HepG2 (cell line): ENCODE measurements around the gene PRIMPOL. TPM values are rescaled to one million over a fixed set of nuclear protein-coding genes. Genes with fewer than 3 reads are reported as not detected.

Experiments used
- ATF7-NPFF ChIP-seq: sonication (generic); formaldehyde crosslinking; IDR thresholded peaks from 2 replicates; pipeline ENCODE4 v1.8.1; 2023; ENCODE audit warnings: mild to moderate bottlenecking, low read depth, missing genetic modification reagents, moderate library complexity
- CAMTA2 ChIP-seq: sonication (generic); formaldehyde crosslinking; IDR thresholded peaks from 2 replicates; pipeline ENCODE4 v1.4.0; 2020; ENCODE audit warnings: mild to moderate bottlenecking, missing genetic modification reagents, borderline replicate concordance
- FOSL2 ChIP-seq: sonication (generic); formaldehyde crosslinking; IDR thresholded peaks from 2 replicates; pipeline ENCODE4 v1.4.0; 2020; ENCODE audit warnings: missing genetic modification reagents
- FOXA1 ChIP-seq, 2 experiments: fragments of 450-650 bp in 1 of 2; sonication (generic) in 1 of 2; formaldehyde crosslinking in 1 of 2; IDR thresholded peaks; 2 replicates each; pipeline versions ENCODE4 v1.4.0 to v1.6.1; 2016 to 2020; ENCODE audit warnings: missing genetic modification reagents in 1 of 2
- FOXP1 ChIP-seq, 2 experiments: fragments of 450-650 bp in 1 of 2; IDR thresholded peaks; 2 replicates each; pipeline ENCODE4 v1.6.1; 2017 to 2018; ENCODE audit warnings: antibody characterized with exemption in 1 of 2
- GMEB1 ChIP-seq: sonication (generic); formaldehyde crosslinking; IDR thresholded peaks from 2 replicates; pipeline ENCODE4 v1.5.1; 2020; ENCODE audit warnings: missing genetic modification reagents, mild to moderate bottlenecking, borderline replicate concordance
- HIVEP1 ChIP-seq: sonication (generic); formaldehyde crosslinking; IDR thresholded peaks from 2 replicates; pipeline ENCODE4 v1.4.0; 2020; ENCODE audit warnings: mild to moderate bottlenecking, missing genetic modification reagents
- HOXA7 ChIP-seq: sonication (generic); formaldehyde crosslinking; IDR thresholded peaks from 2 replicates; pipeline ENCODE4 v1.8.1; 2022; ENCODE audit warnings: mild to moderate bottlenecking, missing genetic modification reagents, moderate library complexity
- NFE2 ChIP-seq: sonication (generic); formaldehyde crosslinking; IDR thresholded peaks from 2 replicates; pipeline ENCODE4 v1.4.0; 2020; ENCODE audit warnings: missing genetic modification reagents
- PCBP2 ChIP-seq: fragments of 200-400 bp; formaldehyde crosslinking; optimal IDR thresholded peaks from 2 replicates; pipeline ENCODE3; 2018; ENCODE audit warnings: low read length, low read depth; ENCODE audit not compliant: poor library complexity, severe bottlenecking
- PHF8 ChIP-seq: sonication (generic); formaldehyde crosslinking; IDR thresholded peaks from 2 replicates; pipeline ENCODE4 v1.5.0; 2020; ENCODE audit warnings: missing genetic modification reagents
- REPIN1 ChIP-seq: sonication (generic); formaldehyde crosslinking; IDR thresholded peaks from 2 replicates; pipeline ENCODE4 v1.8.0; 2022; ENCODE audit warnings: missing genetic modification reagents, low read depth, mild to moderate bottlenecking, borderline replicate concordance
- RXRA ChIP-seq: sonication (generic); formaldehyde crosslinking; IDR thresholded peaks from 2 replicates; pipeline ENCODE4 v1.5.1; 2020; ENCODE audit warnings: missing genetic modification reagents
- SAP130 ChIP-seq: IDR thresholded peaks from 2 replicates; pipeline ENCODE4 v1.6.1; 2016; ENCODE audit warnings: low read depth
- ZKSCAN1 ChIP-seq: fragments of 150-350 bp; IDR thresholded peaks from 2 replicates; pipeline ENCODE4 v1.6.1; 2014; ENCODE audit warnings: low read length
- ZMAT3 ChIP-seq: sonication (generic); formaldehyde crosslinking; conservative IDR thresholded peaks from 2 replicates; pipeline ENCODE4 v1.7.0; 2021; ENCODE audit warnings: missing genetic modification reagents
- ZNF34 ChIP-seq: sonication (generic); formaldehyde crosslinking; IDR thresholded peaks from 2 replicates; pipeline ENCODE4 v1.4.0; 2020; ENCODE audit warnings: mild to moderate bottlenecking, missing genetic modification reagents, borderline replicate concordance
- ZNF343 ChIP-seq: sonication (generic); formaldehyde crosslinking; IDR thresholded peaks from 2 replicates; pipeline ENCODE4 v1.4.0; 2020; ENCODE audit warnings: mild to moderate bottlenecking, missing genetic modification reagents
- ZNF354B ChIP-seq: sonication (generic); formaldehyde crosslinking; IDR thresholded peaks from 2 replicates; pipeline ENCODE4 v1.8.0; 2022; ENCODE audit warnings: mild to moderate bottlenecking, missing genetic modification reagents
- ZNF441 ChIP-seq: sonication (generic); formaldehyde crosslinking; IDR thresholded peaks from 2 replicates; pipeline ENCODE4 v1.7.0; 2021; ENCODE audit warnings: missing genetic modification reagents, borderline replicate concordance
- ZNF737 ChIP-seq: sonication (generic); formaldehyde crosslinking; IDR thresholded peaks from 2 replicates; pipeline ENCODE4 v1.5.0; 2020; ENCODE audit warnings: missing genetic modification reagents, mild to moderate bottlenecking, borderline replicate concordance
- ZNF768 ChIP-seq: sonication (generic); formaldehyde crosslinking; IDR thresholded peaks from 2 replicates; pipeline ENCODE4 v1.4.0; 2020; ENCODE audit warnings: missing genetic modification reagents
- polyA plus RNA-seq, 8 experiments: library from polyadenylated mRNA; depleted of rRNA in 3 of 8; stranded (reverse) in 7 of 8; unstranded in 1 of 8; fragments of >200 nt; fragmentation: Illumina TruSeq in 4 of 8; extraction: Trizol in 4 of 8; gene quantifications; 2 replicates each; pipeline versions ENCODE4 v1.2.1 to v1.2.3, GENCODE V29; 2011 to 2016; ENCODE audit warnings: low read depth in 4 of 8, missing spikeins in 1 of 8, mixed read lengths in 1 of 8; ENCODE audit not compliant: insufficient read depth in 1 of 8
- total RNA-seq, 5 experiments: library from RNA; depleted of rRNA; stranded (reverse); fragments of >200 nt; fragmentation: Illumina TruSeq; extraction: Trizol; gene quantifications; 2 replicates each; pipeline ENCODE4 v1.2.3, GENCODE V29; 2016; ENCODE audit warnings: low read depth in 1 of 5
- TF ChIP-seq, protein P1 (sequence below): sonication (generic); formaldehyde crosslinking; conservative IDR thresholded peaks from 2 replicates; pipeline ENCODE4 v1.8.0; 2022; ENCODE audit warnings: mild to moderate bottlenecking, moderate library complexity, missing genetic modification reagents
- TF ChIP-seq, protein P2 (sequence below): sonication (generic); formaldehyde crosslinking; IDR thresholded peaks from 2 replicates; pipeline ENCODE4 v1.5.1; 2020; ENCODE audit warnings: mild to moderate bottlenecking, missing genetic modification reagents

Gene PRIMPOL
- total and polyA plus RNA-seq, 2 of the 13 experiments (the other 11 are each of a cell fraction or from before 2014, with no cell fraction given): 7.3 to 11.0 TPM

DNA sequence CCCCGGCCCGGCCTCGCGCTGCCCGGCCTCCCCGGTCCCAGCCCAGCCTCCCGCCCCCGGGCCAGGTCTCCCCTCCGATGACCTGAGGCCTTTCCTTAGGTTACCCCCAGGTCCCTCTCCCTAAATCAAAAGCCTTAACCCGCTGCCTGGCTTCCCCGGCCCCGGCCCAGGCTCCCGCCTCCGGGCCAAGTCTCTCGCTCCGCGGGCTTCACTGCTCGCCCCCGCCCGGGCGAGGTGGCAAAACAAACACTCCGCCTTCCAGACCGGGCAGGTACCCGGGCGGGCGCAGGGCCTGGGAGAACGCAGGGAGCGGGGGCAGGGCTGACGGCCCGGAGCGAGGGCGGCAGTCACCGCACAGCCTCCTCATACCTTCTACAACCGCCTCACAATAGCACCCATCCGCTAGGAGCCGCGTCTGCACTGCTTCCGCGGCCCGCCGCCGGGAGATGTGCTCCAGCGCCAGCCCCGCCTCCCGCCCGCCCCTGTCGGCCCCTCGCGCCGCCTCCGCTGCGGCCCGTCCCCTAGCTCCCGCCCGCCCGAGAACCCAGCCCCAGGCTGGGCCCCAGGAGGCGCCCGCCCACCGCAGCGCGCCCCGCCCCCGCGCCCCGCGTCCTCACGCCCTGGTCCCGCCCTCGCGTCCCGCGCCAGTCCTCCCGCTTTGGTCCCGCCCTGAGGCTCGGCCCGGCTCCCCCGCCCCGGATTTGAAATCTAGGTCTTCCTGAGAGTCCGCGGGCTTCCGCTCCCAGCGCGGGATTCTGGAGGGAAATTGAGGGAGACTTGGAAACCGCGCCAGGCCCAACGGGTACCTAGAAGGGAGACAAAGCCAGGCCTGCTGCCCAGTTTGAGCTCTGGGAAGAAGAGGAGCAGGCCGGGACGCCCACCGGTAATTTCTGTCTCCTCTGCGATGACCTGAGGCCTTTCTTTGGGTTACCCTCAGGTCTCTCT, at the start of gene PRIMPOL, which contains the start of gene CASP3 (continued):
- peak; percentile 90 for TF ChIP-seq GMEB1 (CRISPR knock-in tag)
- TF ChIP-seq HOXA7 (CRISPR knock-in tag): no peak
- peak; percentile 60 for TF ChIP-seq SAP130 (CRISPR knock-in tag)
- TF ChIP-seq ZNF34 (CRISPR knock-in tag): no peak
- no peak for TF ChIP-seq PCBP2
- peak; percentile 84 for TF ChIP-seq PHF8 (CRISPR knock-in tag)
- peak; percentile 46; the same call in 1 of the 2 replicates for TF ChIP-seq ATF7-NPFF (CRISPR knock-in tag)
- TF ChIP-seq ZNF354B (CRISPR knock-in tag): no peak
- TF ChIP-seq CAMTA2 (CRISPR knock-in tag): 0 out of 2 replicates have a peak, but pooled peaks have one; percentile 66
- TF ChIP-seq REPIN1 (CRISPR knock-in tag): peak; percentile 55; the same call in 1 of the 2 replicates
- no peak for TF ChIP-seq ZNF768 (CRISPR knock-in tag)
- TF ChIP-seq ZMAT3 (CRISPR knock-in tag): peak; percentile 20
- no peak for TF ChIP-seq NFE2
- TF ChIP-seq FOXP1 (IDR thresholded peaks at IDR 0.05): no peak
- TF ChIP-seq FOXP1 (CRISPR knock-in tag; IDR thresholded peaks at IDR 0.05): no peak
- no peak for TF ChIP-seq ZNF737 (CRISPR knock-in tag)
- TF ChIP-seq FOXA1 (IDR thresholded peaks at IDR 0.05): no peak
- no peak for TF ChIP-seq FOXA1 (CRISPR knock-in tag; IDR thresholded peaks at IDR 0.05)
- TF ChIP-seq HIVEP1 (CRISPR knock-in tag): no peak
- TF ChIP-seq, protein P1, sequence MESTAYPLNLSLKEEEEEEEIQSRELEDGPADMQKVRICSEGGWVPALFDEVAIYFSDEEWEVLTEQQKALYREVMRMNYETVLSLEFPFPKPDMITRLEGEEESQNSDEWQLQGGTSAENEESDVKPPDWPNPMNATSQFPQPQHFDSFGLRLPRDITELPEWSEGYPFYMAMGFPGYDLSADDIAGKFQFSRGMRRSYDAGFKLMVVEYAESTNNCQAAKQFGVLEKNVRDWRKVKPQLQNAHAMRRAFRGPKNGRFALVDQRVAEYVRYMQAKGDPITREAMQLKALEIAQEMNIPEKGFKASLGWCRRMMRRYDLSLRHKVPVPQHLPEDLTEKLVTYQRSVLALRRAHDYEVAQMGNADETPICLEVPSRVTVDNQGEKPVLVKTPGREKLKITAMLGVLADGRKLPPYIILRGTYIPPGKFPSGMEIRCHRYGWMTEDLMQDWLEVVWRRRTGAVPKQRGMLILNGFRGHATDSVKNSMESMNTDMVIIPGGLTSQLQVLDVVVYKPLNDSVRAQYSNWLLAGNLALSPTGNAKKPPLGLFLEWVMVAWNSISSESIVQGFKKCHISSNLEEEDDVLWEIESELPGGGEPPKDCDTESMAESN: no peak
- no peak for TF ChIP-seq FOSL2 (CRISPR knock-in tag)
- 0 out of 2 replicates have a peak, but pooled peaks have one; percentile 43 for TF ChIP-seq RXRA
- TF ChIP-seq ZNF441 (CRISPR knock-in tag): peak; percentile 68; the same call in 1 of the 2 replicates
- TF ChIP-seq, protein P2, sequence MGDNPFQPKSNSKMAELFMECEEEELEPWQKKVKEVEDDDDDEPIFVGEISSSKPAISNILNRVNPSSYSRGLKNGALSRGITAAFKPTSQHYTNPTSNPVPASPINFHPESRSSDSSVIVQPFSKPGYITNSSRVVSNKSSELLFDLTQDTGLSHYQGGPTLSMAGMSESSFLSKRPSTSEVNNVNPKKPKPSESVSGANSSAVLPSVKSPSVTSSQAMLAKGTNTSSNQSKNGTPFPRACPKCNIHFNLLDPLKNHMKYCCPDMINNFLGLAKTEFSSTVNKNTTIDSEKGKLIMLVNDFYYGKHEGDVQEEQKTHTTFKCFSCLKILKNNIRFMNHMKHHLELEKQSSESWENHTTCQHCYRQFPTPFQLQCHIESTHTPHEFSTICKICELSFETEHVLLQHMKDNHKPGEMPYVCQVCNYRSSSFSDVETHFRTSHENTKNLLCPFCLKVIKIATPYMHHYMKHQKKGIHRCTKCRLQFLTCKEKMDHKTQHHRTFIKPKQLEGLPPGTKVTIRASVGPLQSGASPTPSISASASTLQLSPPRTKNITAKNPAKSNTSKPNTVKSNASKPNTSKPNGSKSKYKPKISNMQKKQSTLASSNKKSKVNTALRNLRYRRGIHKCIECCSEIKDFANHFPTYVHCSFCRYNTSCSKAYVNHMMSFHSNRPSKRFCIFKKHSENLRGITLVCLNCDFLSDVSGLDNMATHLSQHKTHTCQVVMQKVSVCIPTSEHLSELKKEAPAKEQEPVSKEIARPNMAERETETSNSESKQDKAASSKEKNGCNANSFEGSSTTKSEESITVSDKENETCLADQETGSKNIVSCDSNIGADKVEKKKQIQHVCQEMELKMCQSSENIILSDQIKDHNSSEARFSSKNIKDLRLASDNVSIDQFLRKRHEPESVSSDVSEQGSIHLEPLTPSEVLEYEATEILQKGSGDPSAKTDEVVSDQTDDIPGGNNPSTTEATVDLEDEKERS (CRISPR knock-in tag): no peak
- no peak for TF ChIP-seq ZNF343 (CRISPR knock-in tag)
- TF ChIP-seq ZKSCAN1: no peak
